Skin of body (tissue), 2 donors: ENCODE data around the gene UGT1A3. TPM values are rescaled to one million over a fixed set of nuclear protein-coding genes. Genes with fewer than 3 reads are reported as not detected.

ENCODE experiments used
- DNase-seq: peaks from one replicate; lab custom pipeline; 2025; lab: John Stamatoyannopoulos, UW
- total RNA-seq: library from RNA; depleted of rRNA; stranded (reverse); fragments of >200 nt; gene quantifications from one replicate; pipeline ENCODE4 v1.2.3, GENCODE V29; 2014

Gene UGT1A3
- total RNA-seq, 1 donor from 2014 or later = not detected

DNA sequence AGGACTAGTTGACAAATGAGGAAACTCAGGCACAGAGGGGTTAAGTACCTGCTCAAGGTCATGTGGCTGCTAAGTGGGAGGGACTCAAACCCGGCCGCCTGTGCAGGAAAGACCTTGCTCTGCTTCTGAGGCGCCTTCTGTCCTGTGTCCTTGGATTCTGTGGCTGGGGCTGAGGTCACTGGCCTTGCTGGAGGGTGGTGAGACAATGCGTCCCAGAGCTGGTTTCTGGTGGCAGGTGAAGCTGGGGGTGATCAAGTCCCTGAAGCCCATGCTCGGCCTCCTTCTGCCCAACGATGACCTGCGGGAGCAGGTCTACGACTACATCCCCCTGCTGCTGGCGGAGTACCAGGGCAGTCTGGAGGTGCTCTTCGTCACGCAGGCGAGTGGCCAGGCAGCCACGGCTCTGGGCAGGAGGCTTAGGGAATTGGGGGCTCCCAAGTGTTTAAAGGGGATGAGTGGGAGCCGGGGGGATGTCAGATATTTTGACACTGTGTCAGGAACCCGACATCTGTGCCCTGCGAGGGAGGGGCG, 65.4 kb downstream of the UGT1A3 start:
- DNase-seq = no peak

GRCh38 chr2:233795735-233796171, 66.9 kb downstream of the UGT1A3 start:
- DNase-seq = no peak

- DNase-seq = no peak
These were observed 67.4 kb downstream of the UGT1A3 start for GRCh38 chr2:233796254-233796653.

GRCh38 chr2:233798335-233799086, 69.7 kb downstream of the UGT1A3 start:
- DNase-seq = no peak

- DNase-seq = no peak
These were observed 70.3 kb downstream of the UGT1A3 start for GRCh38 chr2:233799087-233799665.

GRCh38 chr2:233799716-233800115, 70.9 kb downstream of the UGT1A3 start:
- DNase-seq = no peak

- DNase-seq = no peak
These were observed 71.4 kb downstream of the UGT1A3 start for GRCh38 chr2:233800208-233800607.

DNA sequence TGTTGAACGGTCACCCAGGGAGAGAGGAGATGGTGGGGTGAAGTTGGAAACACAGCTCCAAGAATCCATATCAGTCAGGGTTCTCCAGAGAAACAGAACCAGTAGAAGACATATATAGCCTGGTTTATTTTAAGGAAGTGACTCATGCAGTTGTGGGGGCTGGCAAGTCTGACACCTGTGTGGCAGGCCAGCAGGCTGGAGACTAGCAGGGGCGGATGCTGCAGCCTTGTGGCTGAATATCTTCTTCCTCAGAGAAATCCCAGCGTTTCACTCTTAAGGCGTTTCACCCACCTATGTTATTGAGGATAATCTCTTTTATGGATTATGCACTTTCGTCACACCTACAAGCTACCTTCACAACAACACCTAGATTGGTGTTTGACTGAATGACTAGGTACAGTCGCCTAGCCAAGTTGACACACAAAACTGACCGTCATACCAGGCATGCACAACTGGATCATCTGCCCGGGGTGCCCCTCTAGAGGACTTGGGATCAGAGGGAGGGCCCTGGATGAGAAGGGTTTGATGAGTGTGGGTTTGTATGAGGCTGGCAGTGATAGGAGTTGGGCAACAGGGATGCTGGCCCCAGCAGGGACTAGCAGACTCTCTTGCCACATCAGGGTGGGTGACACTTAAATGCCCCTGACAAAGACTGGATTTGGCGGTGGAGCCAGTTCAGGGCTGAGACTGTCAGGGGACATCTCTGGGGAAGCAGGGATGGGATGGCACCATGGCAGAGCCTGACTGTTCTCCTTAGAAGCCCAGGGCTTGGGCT, 72.7 kb downstream of the UGT1A3 start:
- no peak for DNase-seq

DNA sequence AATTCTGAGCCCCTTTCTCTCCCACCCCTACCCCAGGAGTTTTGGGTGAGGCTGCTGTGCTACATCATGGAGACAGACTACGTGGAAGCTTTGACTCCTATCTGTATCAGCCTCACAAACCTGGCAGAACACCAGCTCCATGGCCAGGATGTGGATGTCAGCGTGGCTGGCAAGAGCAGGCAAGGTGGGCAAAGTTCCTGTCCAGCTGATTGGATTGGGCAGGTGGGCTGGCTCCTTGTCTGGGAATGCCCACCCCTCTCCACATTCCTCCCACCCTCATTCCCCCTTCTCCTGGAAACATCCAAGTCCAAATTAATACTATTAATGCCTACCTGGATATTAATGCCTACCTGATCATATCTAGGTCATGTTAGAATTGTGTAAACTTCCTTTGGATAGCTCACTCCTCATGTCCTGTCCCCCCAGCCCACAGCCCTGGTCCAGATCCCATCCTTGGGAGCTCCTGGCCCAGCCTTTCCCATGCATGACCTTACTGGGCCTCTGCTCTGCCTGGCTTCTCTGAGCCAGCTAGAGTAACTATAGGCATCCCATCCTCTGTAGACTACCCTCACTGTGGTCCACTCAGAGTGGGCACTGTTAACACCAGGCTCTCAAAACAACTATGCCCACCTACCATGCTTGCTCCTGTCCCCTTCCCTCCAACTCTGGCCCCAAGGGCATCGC, 73.4 kb downstream of the UGT1A3 start:
- DNase-seq = no peak

DNA sequence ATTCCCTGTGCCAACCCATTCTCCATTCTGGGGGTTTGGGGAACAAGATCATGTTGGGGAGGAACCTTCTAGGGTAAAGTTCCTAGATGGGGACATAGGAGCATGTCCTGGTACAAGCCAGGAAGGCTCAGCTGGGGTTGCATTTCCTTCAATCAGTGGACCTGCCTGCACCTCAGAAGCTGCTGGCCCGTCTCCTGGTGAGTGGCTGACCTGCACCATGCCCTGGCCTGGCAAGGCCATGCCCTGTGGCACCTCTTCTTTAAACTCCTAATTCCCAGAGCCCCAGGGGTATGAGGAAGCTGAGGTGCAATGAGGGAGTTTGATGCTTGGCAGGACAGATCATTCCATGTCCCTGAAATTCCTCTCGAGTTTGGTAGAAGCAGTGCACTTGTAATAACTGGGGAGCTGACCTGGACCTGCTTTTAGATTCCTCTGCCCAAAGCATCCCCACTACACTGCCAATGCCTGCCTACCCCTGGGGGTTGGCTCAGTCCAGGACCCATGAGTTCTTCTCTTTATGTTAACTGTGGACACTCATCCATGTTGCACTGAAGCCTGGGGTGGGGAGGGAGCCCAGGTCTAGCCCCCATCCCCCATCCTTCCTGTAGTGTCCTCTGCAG, 74.6 kb downstream of the UGT1A3 start:
- no peak for DNase-seq

DNA sequence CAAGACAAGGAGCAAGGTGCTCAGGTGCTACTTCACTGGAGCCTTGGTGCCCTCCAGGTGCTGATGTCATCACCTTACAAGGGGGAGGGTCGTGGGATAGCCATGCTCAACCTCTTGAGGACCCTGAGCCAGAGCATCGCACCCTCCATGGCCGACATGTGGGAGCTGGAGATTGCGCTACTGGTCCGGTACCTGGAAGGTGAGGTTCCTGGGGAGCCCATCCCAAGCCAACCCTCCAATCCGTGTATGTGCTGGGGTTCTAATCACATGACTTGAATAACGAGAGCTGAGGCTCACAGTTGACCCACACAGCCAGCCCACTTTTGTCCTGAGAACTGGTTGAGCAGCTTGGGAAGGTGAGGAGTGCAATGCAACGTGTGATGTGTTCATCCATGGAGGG, 75.2 kb downstream of the UGT1A3 start:
- DNase-seq = no peak

- no peak for DNase-seq
These were observed 78.5 kb downstream of the UGT1A3 start for GRCh38 chr2:233807215-233807865.

DNA sequence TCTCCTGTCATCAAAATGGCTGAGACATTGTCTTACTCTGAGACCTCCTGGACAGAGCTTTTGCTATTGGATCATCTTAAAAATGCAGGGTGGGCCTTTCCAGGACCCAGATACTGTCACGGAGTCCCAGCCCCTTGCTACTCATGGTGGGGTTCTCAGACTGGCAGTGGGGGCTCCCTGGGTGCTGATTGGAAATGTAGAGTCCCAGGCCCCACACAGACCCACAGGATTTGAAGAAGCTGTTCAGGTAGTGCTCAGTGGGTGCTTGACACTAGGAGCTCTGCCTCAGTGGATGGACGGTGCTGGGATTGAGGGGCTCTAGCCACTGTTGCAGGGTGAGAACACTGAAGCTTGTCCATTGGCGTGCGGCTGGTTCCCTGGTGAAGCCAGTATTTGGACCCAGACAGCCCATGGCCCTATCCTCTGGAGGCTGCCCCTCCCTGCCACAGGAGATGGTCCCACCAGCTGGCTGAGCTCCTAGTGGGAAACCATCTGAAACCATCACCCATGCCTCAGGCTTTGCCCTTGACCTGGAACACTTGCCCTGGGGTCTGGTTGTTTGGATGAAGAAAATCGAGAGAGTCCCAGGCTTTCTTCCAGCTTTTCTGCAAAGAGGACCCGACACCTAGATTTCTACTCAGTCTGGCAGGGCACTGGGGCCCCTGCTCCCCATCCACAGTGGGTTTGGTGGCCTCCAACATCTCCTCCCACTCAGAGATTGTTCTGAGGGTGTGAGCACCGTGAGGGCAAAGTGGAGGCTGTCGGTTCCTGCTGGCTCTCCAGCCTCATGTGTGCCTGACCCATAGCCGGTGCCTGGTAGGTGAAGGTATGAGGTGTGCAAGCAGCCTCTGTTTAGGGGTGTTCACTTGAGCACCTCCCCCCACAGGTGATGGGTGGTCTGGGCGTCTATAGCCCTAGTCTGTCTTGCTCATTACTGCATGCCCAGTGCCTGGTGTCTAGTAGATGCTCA, 79.4 kb downstream of the UGT1A3 start:
- no peak for DNase-seq

GRCh38 chr2:233810385-233810784, 81.5 kb downstream of the UGT1A3 start:
- no peak for DNase-seq

DNA sequence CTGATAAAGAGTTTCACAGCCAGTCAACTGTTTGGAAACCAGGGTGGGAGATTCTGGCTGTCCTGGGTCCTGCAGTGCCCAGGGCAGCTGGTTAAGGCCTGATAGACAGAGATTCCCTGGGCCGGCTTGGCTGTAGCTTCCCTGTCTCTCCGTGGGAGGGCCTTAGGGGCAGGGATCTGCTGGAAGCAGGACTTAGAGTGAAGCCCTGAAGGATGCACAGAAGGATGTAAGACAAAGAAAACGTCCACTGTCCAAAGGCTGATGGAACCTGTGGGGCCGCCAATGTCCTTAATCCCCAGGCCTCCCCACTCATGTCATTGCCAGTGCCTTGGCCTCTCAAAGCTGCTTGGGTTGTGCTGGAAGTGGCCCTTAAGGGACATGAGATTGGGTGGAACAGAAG, 82.2 kb downstream of the UGT1A3 start:
- no peak for DNase-seq

GRCh38 chr2:233811732-233812131, 82.9 kb downstream of the UGT1A3 start:
- no peak for DNase-seq

GRCh38 chr2:233813236-233814055, 84.6 kb downstream of the UGT1A3 start:
- no peak for DNase-seq

DNA sequence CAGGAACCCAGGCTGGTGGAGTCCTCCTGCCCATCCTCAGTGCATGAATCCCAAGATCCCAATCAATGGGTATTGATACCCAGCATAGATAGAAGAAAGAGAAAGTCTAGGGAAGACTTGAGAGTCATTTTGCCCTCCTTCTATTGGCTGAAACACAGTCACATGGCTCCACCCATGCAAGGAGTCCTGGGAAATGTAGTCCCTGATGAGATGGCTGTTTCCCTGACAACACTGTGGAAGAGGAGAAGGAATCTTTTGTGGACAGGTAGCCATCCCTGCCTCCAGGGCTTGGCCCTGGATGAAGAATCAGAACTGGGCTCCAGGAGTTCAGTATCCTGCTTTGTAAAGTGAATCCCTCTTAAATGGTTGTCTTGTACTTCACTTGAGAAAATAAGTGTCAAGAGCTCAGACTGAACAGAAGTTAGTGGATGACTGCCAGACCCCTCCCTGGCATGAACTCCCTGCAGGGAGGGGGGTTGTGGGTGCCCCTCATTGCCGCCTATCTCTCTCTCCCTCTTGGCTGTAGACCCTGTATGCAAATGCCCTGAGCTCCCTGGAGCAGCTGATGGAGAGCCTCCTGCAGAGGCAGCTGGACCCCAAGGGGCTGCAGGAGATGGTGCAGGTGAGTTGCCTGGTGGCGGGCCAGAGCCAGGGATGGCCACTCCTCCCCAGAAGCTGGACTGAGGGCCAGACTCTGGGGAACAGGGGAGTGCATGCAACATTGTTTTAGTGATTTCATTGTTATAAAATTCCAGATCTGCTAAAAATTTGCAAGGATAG, 85.4 kb downstream of the UGT1A3 start:
- DNase-seq = no peak
